Nephron progenitor cell (in vitro differentiated cells): Measurements from ENCODE around the gene SOX11.

Experiments
- DNase-seq: peaks from one replicate; pipeline ENCODE4 v3.0.0; 2021
- H3K27ac Mint-ChIP-seq: 2 replicates; pipeline ENCODE4 v1.8.0; 2021; ENCODE audit warnings: mild to moderate bottlenecking, moderate library complexity, mixed read lengths
- H3K27me3 Mint-ChIP-seq: 2 replicates; pipeline ENCODE4 v1.8.0; 2021; ENCODE audit warnings: mild to moderate bottlenecking, low read depth, mixed read lengths; ENCODE audit not compliant: poor library complexity
- H3K36me3 Mint-ChIP-seq: 2 replicates; pipeline ENCODE4 v1.8.0; 2021; ENCODE audit warnings: low read depth, mixed read lengths
- H3K4me1 Mint-ChIP-seq: 2 replicates; pipeline ENCODE4 v1.8.0; 2021; ENCODE audit warnings: mixed read lengths
- H3K4me3 Mint-ChIP-seq: 2 replicates; pipeline ENCODE4 v1.8.0; 2021; ENCODE audit warnings: mild to moderate bottlenecking, moderate library complexity, mixed read lengths
- H3K9me3 Mint-ChIP-seq: 2 replicates; pipeline ENCODE4 v1.8.0; 2021; ENCODE audit warnings: mild to moderate bottlenecking, moderate library complexity, mixed read lengths
- CTCF ChIP-seq: fragments of 200-600 bp; sonication (generic); IDR thresholded peaks from 2 replicates; pipeline ENCODE4 v1.5.0; 2021; ENCODE audit warnings: antibody characterized with exemption

SOX11 gene

GRCh38 chr2:5727235-5727634 lies 35.1 kb downstream of the SOX11 start:
- DNase-seq, result no peak
- H3K4me1 Mint-ChIP-seq, result peaks cover 42% of the 10 kb centered on the region
- peak overlapping the region; percentile 60 for H3K27ac Mint-ChIP-seq
- peaks cover under 1% of the 10 kb centered on the region for H3K27me3 Mint-ChIP-seq
- H3K36me3 Mint-ChIP-seq, result no peaks in the 10 kb centered on the region
- H3K4me3 Mint-ChIP-seq, result peak overlapping the region; percentile 76
- peaks cover 2% of the 10 kb centered on the region for H3K9me3 Mint-ChIP-seq
- no peak for TF ChIP-seq CTCF

- H3K36me3 Mint-ChIP-seq, result no peaks in the 10 kb centered on the region
- no peak overlapping the region for H3K27ac Mint-ChIP-seq
- H3K4me3 Mint-ChIP-seq, result no peak overlapping the region
- H3K27me3 Mint-ChIP-seq, result peaks cover 3% of the 10 kb centered on the region
- H3K4me1 Mint-ChIP-seq, result peaks cover 35% of the 10 kb centered on the region
- no peak for TF ChIP-seq CTCF
- peaks cover 9% of the 10 kb centered on the region for H3K9me3 Mint-ChIP-seq
- no peak for DNase-seq
Observed at GRCh38 chr2:5729416-5729815, 37.2 kb downstream of the SOX11 start.

GRCh38 chr2:5730386-5730785 lies 38.2 kb downstream of the SOX11 start:
- Mint-ChIP-seq H3K9me3 (peaks cover 9% of the 10 kb centered on the region), H3K27ac (no peak overlapping the region), H3K4me3 (no peak overlapping the region), H3K36me3 (no peaks in the 10 kb centered on the region), H3K27me3 (peaks cover 3% of the 10 kb centered on the region), H3K4me1 (peaks cover 36% of the 10 kb centered on the region)
- no peak for DNase-seq
- no peak for TF ChIP-seq CTCF

GRCh38 chr2:5734859-5735520 lies 42.8 kb downstream of the SOX11 start:
- H3K27me3 Mint-ChIP-seq, result peaks cover 3% of the 10 kb centered on the region
- H3K36me3 Mint-ChIP-seq, result no peaks in the 10 kb centered on the region
- peaks cover 9% of the 10 kb centered on the region for H3K9me3 Mint-ChIP-seq
- TF ChIP-seq CTCF, result no peak
- H3K4me3 Mint-ChIP-seq, result no peak overlapping the region
- DNase-seq, result no peak
- no peak overlapping the region for H3K27ac Mint-ChIP-seq
- H3K4me1 Mint-ChIP-seq, result peaks cover 14% of the 10 kb centered on the region

- Mint-ChIP-seq H3K9me3 (peaks cover 9% of the 10 kb centered on the region), H3K27me3 (peaks cover 3% of the 10 kb centered on the region), H3K27ac (peak overlapping the region; percentile 61), H3K36me3 (no peaks in the 10 kb centered on the region), H3K4me3 (no peak overlapping the region), H3K4me1 (peaks cover 14% of the 10 kb centered on the region)
- no peak for DNase-seq
- TF ChIP-seq CTCF, result no peak
Observed at GRCh38 chr2:5735521-5735861, 43.3 kb downstream of the SOX11 start.

- TF ChIP-seq CTCF, result no peak
- H3K27ac Mint-ChIP-seq, result peak overlapping the region; percentile 61
- H3K4me1 Mint-ChIP-seq, result peaks cover 14% of the 10 kb centered on the region
- no peaks in the 10 kb centered on the region for H3K36me3 Mint-ChIP-seq
- H3K9me3 Mint-ChIP-seq, result peaks cover 9% of the 10 kb centered on the region
- peaks cover 3% of the 10 kb centered on the region for H3K27me3 Mint-ChIP-seq
- DNase-seq, result no peak
- H3K4me3 Mint-ChIP-seq, result no peak overlapping the region
Observed at GRCh38 chr2:5736050-5736449, 43.9 kb downstream of the SOX11 start.
